ENCODE results near the gene LAMA1. TPM values are rescaled to one million over a fixed set of nuclear protein-coding genes. Genes with fewer than 3 reads are reported as not detected.

LAMA1 gene
- total RNA-seq, 2 donors from 2014 or later: 0.99 to 3.4 TPM

DNA sequence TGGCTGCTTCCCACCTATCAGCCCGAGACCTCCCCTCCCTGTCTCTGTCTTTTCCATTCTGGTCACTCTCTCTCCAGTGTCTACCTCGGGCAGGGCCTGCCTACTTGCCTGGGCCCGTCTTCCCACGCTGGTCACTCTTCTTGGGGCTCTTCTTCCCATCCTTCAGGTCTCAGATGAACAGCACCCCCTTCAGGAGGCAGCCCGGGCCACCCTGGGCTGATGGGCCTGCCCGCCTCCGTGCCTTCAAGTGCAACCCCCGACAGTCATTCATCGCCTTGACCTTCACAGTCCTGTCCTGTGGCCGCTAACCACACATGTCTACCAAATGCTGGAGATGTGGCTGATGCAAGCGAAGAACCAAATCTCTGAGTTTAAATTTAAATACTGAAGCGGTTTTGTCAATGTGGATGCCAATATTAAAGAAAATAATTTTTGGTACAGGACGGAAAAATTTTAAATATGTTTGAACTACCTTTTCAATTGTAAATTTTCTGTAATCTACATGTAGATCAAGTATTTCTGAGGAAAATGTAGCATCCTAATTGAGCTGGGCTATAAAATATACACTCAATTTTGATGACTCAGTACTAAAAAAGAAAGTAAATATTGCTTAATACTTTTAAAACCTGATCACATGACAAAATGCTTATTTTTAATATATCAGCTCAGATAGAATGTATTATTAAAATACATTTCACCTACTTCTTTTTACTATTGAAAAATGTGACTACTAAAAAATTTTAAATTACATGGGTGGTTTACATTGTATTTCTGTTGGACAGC, 96.4 kb downstream of the LAMA1 start:
- Histone ChIP-seq H3K4me1 (peaks cover 13% of the 10 kb centered on the region), H3K4me3 (no peak overlapping the region), H3K27ac (no peak overlapping the region), H3K9me3 (no peaks in the 10 kb centered on the region), H3K36me3 (replicated peaks in 1 of 2; ENCODE audit: insufficient read depth in 1 of 2, low read depth in 2 of 2) (no peaks in the 10 kb centered on the region), H3K27me3 (no peaks in the 10 kb centered on the region)
- DNase-seq: no peak
- no peak for ATAC-seq
- TF ChIP-seq POLR2A (IDR thresholded peaks at IDR 0.05) (no peak), CTCF (IDR thresholded peaks at IDR 0.05) (no peak)
- intact Hi-C loops (cut with DNase I): loop anchor here (5.0 kb wide), 1 partner anchor 99 kb away; no protein-coding TSS in a partner anchor
- 94 to 95% methylated on average over 13 of the region's 13 CpGs for WGBS, 2 donors

GRCh38 chr18:7017013-7017412, 100.6 kb downstream of the LAMA1 start:
- Histone ChIP-seq H3K4me1 (peaks cover 2% of the 10 kb centered on the region), H3K4me3 (no peak overlapping the region), H3K36me3 (replicated peaks in 1 of 2; ENCODE audit: insufficient read depth in 1 of 2, low read depth in 2 of 2) (no peaks in the 10 kb centered on the region), H3K9me3 (no peaks in the 10 kb centered on the region), H3K27me3 (no peaks in the 10 kb centered on the region), H3K27ac (no peak overlapping the region)
- 84 to 94% methylated on average over 5 of the region's 5 CpGs for WGBS, 2 donors
- ATAC-seq: no peak
- no peak for TF ChIP-seq CTCF (IDR thresholded peaks at IDR 0.05)
- TF ChIP-seq POLR2A (IDR thresholded peaks at IDR 0.05): no peak
- intact Hi-C loops (cut with DNase I): no loop called here
- DNase-seq: no peak

GRCh38 chr18:7011142-7011541, 106.5 kb downstream of the LAMA1 start:
- no peaks in the 10 kb centered on the region for H3K4me1 ChIP-seq
- WGBS, 2 donors: 77 to 86% methylated on average over 19 of the region's 19 CpGs
- H3K4me3 ChIP-seq: no peak overlapping the region
- DNase-seq: no peak
- no peak for TF ChIP-seq CTCF (IDR thresholded peaks at IDR 0.05)
- no peak for TF ChIP-seq POLR2A (IDR thresholded peaks at IDR 0.05)
- no peak for ATAC-seq
- H3K27me3 ChIP-seq: no peaks in the 10 kb centered on the region
- H3K27ac ChIP-seq: no peak overlapping the region
- intact Hi-C loops (cut with DNase I): no loop called here
- no peaks in the 10 kb centered on the region for H3K9me3 ChIP-seq
- no peaks in the 10 kb centered on the region for H3K36me3 ChIP-seq (replicated peaks in 1 of 2; ENCODE audit: insufficient read depth in 1 of 2, low read depth in 2 of 2)

- intact Hi-C loops (cut with DNase I): no loop called here
- peak overlapping the region; percentile 73 to 93 (median 92) for H3K27ac ChIP-seq
- H3K36me3 ChIP-seq (replicated peaks in 1 of 2; ENCODE audit: insufficient read depth in 1 of 2, low read depth in 2 of 2): no peaks in the 10 kb centered on the region
- no peaks in the 10 kb centered on the region for H3K27me3 ChIP-seq
- H3K4me1 ChIP-seq: peaks cover 12% of the 10 kb centered on the region
- ATAC-seq (peak; percentile 35), DNase-seq (no peak)
- no peaks in the 10 kb centered on the region for H3K9me3 ChIP-seq
- TF ChIP-seq CTCF (IDR thresholded peaks at IDR 0.05) (no peak), POLR2A (IDR thresholded peaks at IDR 0.05) (no peak)
- H3K4me3 ChIP-seq: no peak overlapping the region
- WGBS, 2 donors: 62 to 66% methylated on average over 6 of the region's 6 CpGs
Observed at GRCh38 chr18:7004009-7004408, 113.6 kb downstream of the LAMA1 start.

DNA sequence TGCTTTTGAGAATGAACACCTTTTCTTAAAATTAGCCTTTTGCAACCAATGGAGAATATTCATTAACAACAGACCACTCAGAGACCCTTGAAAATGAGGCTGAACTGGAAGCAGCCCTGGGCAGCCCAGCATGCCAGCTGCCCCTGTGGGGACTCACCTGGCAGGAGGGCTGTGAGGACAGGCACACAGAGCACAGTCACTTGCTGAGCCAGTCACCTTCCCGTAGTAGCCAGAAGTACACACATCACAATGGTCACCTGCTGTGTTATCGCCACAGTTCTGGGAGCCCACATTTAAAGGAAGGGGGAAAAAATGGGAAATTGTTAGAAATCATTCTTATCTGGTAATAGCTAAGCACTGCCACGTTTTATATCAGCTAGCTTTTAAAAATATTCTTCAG, 115.5 kb downstream of the LAMA1 start:
- intact Hi-C loops (cut with DNase I): no loop called here
- WGBS, 2 donors: 45 to 52% methylated on average over 3 of the region's 3 CpGs
- TF ChIP-seq CTCF (IDR thresholded peaks at IDR 0.05): no peak
- TF ChIP-seq POLR2A (IDR thresholded peaks at IDR 0.05): no peak
- H3K4me3 ChIP-seq: no peak overlapping the region
- peaks cover 12% of the 10 kb centered on the region for H3K4me1 ChIP-seq
- H3K27me3 ChIP-seq: no peaks in the 10 kb centered on the region
- no peaks in the 10 kb centered on the region for H3K9me3 ChIP-seq
- DNase-seq (no peak), ATAC-seq (no peak)
- H3K36me3 ChIP-seq (replicated peaks in 1 of 2; ENCODE audit: insufficient read depth in 1 of 2, low read depth in 2 of 2): no peaks in the 10 kb centered on the region
- peak overlapping the region in 2 of 4 donors; percentile 29 to 93 for H3K27ac ChIP-seq
